Fibroblast of villous mesenchyme (primary cell): ENCODE results near the gene CPD. TPM values are rescaled to one million over a fixed set of nuclear protein-coding genes. Genes with fewer than 3 reads are reported as not detected.
"Not testable (repeated sequence)": the region's sequence is repeated elsewhere in the genome, so short reads cannot be mapped to it uniquely, and the experiment has no call there.

Source experiments
- DNase-seq: peaks from one replicate; pipeline ENCODE4 v3.0.0-alpha.2; 2010; ENCODE audit warnings: low read depth
- H3K4me3 ChIP-seq: 2 replicates; pipeline ENCODE4 v1.5.1; 2011; ENCODE audit warnings: low read depth, mild to moderate bottlenecking, low read length
- CTCF ChIP-seq: IDR thresholded peaks from 2 replicates; pipeline ENCODE4 v1.5.1; 2012; ENCODE audit warnings: low read depth, mild to moderate bottlenecking, low read length; ENCODE audit not compliant: insufficient read depth
- total RNA-seq: library from RNA; depleted of rRNA; stranded (reverse); fragments of >200 nt; gene quantifications from 2 replicates; pipeline ENCODE4 v1.2.3, GENCODE V29; 2012

CPD gene
- total RNA-seq, 1 donor = 177 TPM

- no peak overlapping the region for H3K4me3 ChIP-seq
- DNase-seq = no peak
- TF ChIP-seq CTCF = no peak
Observed at GRCh38 chr17:30395398-30396022, 16.8 kb downstream of the CPD start.

GRCh38 chr17:30396129-30396528, 17.4 kb downstream of the CPD start:
- no peak overlapping the region for H3K4me3 ChIP-seq
- no peak for TF ChIP-seq CTCF
- no peak for DNase-seq

GRCh38 chr17:30396612-30397011, 17.9 kb downstream of the CPD start:
- DNase-seq = no peak
- TF ChIP-seq CTCF = no peak
- H3K4me3 ChIP-seq = no peak overlapping the region

- H3K4me3 ChIP-seq = no peak overlapping the region
- no peak for DNase-seq
- no peak for TF ChIP-seq CTCF
Observed at GRCh38 chr17:30398328-30399041, 19.8 kb downstream of the CPD start.

GRCh38 chr17:30401097-30401496, 22.4 kb downstream of the CPD start:
- DNase-seq = no peak
- no peak for TF ChIP-seq CTCF
- H3K4me3 ChIP-seq = no peak overlapping the region

GRCh38 chr17:30405161-30405560, 26.4 kb downstream of the CPD start:
- no peak for TF ChIP-seq CTCF
- DNase-seq = no peak
- no peak overlapping the region for H3K4me3 ChIP-seq

GRCh38 chr17:30410627-30411026, 31.9 kb downstream of the CPD start:
- DNase-seq, H3K4me3 ChIP-seq: not testable (repeated sequence)

- DNase-seq, H3K4me3 ChIP-seq: not testable (repeated sequence)
Observed at GRCh38 chr17:30412008-30412496, 33.3 kb downstream of the CPD start.
